ENCODE data around the gene FNBP1. TPM values are rescaled to one million over a fixed set of nuclear protein-coding genes. Genes with fewer than 3 reads are reported as not detected.
A peak's percentile ranks its signal among the peaks of the same experiment; 100 is the strongest.

The FNBP1 gene
- total and polyA plus RNA-seq, 2 experiments from 2014 or later: 19.5 to 21.0 TPM

DNA sequence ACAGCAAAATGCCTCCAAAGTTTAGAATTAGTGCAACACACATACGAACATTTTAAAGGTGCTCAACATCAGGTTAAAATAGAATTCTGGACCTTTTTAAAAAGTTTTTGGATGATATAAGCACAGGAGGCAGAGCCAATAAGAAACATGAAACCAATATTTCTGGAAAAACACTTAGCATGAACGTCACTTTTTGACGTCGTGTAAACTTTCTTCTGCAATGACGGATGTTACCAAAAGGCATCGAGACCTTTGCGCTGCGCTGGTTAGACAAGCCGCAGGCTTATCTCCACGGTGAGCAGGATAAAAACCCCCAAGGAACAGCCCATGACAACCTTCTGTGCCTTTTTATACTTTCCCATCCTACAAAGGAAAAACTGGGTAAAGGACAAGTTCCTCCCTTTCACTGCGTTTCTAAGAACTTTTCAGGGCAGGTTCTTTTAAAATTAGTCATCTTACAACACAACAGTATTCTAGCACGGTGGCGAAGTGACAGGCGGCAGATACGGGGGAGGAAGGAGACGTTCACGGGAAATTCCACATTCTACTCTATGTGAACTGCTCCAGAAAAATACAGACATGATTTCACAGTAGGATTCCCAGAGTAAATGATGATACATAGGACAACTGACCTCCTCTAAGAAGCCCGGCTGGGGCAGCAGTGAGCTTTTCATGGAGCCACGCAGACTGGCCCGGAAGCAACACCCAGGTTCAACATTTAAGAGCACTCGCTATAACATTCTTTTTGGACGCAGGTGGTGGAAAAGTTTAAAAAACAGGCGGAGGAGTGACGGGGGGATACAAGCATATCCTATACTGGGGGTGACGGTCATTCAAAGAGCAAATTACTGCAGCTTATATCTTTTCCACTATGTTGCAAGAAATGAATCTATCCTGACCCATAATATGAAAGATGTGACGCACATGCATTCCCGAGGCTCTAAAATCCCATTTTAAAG is 155.4 kb downstream of the FNBP1 start:
- peaks cover 33% of the 10 kb centered on the region for H3K4me1 ChIP-seq (ENCODE audit: insufficient read depth)
- 85% methylated on average over 27 of the region's 27 CpGs for WGBS (ENCODE audit: low lambda C conversion rate, missing lambda C conversion rate)
- H3K27ac ChIP-seq: no peak overlapping the region
- DNase-seq (ENCODE audit: low spot score): no peak
- H2AFZ ChIP-seq: no peak overlapping the region
- TF ChIP-seq EZH2 (IDR thresholded peaks at IDR 0.05; ENCODE audit: borderline replicate concordance) (no peak), EZH2phosphoT487 (IDR thresholded peaks at IDR 0.05; ENCODE audit: low read depth, severe bottlenecking, unreplicated experiment) (no peak), CTCF (IDR thresholded peaks at IDR 0.05; ENCODE audit: poor library complexity) (no peak)
- H3K36me3 ChIP-seq (replicated peaks; ENCODE audit: insufficient read depth, low read depth): no peaks in the 10 kb centered on the region
- H3K4me2 ChIP-seq: no peak overlapping the region
- H3K27me3 ChIP-seq: no peaks in the 10 kb centered on the region
- no peaks in the 10 kb centered on the region for H3K9me3 ChIP-seq (ENCODE audit: low read depth)
- no peaks in the 10 kb centered on the region for H3K79me2 ChIP-seq
- H3K9me2 ChIP-seq (replicated peaks; ENCODE audit: insufficient read depth): no peaks in the 10 kb centered on the region
- H3K4me3 ChIP-seq: no peak overlapping the region
- H4K20me1 ChIP-seq (ENCODE audit: insufficient read depth, poor library complexity, severe bottlenecking): no peaks in the 10 kb centered on the region

DNA sequence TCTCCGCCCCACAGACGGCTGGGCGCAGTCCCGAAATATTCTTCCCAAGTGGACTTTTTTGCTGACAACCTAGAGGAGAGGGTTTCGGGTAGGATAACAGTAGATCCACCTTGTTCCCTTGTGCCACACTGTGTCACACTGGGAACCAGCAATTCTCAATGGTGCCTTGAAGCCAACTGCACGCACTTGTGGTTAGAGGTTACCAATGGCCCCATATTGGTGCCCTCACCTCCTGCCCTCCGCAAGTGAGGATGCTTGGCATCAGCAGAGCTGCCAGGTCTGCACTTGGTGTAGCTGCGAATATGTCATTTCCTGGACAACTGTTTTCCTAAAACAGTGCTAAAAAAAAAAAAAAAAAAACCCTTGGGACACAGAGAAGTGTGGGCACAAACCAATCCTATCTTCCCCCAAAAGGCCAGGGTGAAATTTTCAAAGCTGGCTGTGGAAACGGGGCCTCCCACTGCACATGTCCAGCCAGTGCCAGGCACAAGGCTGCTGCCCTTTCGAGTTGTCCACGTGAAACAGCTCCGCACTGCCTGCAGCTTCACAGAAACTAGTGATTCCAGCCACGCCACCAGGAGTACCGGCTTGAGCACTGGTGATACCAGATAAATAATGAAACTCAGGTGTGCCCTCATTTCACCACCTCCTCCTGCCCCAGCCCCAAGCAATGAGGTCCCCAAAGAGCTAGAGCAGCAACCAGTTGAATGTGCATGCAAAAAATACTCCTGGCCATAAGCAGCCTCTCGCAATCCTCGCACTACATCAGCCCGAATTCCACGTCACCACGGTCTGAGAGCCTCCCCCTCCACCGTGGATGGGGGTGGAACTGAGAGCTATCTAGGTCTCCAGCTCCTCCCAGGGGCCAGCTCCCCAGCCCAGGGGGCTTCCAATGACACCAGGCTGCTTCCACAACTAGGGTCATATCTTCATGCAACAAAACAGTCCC is 156.5 kb downstream of the FNBP1 start:
- Histone ChIP-seq H3K4me3 (no peak overlapping the region), H3K36me3 (replicated peaks; ENCODE audit: insufficient read depth, low read depth) (no peaks in the 10 kb centered on the region), H3K27me3 (no peaks in the 10 kb centered on the region), H3K4me1 (ENCODE audit: insufficient read depth) (peaks cover 29% of the 10 kb centered on the region), H3K4me2 (peak overlapping the region; percentile 80), H4K20me1 (ENCODE audit: insufficient read depth, poor library complexity, severe bottlenecking) (no peaks in the 10 kb centered on the region), H3K9me2 (replicated peaks; ENCODE audit: insufficient read depth) (no peaks in the 10 kb centered on the region), H3K27ac (peak overlapping the region; percentile 85), H3K9me3 (ENCODE audit: low read depth) (no peaks in the 10 kb centered on the region), H2AFZ (peak overlapping the region; percentile 83), H3K79me2 (no peaks in the 10 kb centered on the region)
- no peak for DNase-seq (ENCODE audit: low spot score)
- WGBS (ENCODE audit: low lambda C conversion rate, missing lambda C conversion rate): 84% methylated on average over 20 of the region's 20 CpGs
- no peak for TF ChIP-seq EZH2 (IDR thresholded peaks at IDR 0.05; ENCODE audit: borderline replicate concordance)
- no peak for TF ChIP-seq EZH2phosphoT487 (IDR thresholded peaks at IDR 0.05; ENCODE audit: low read depth, severe bottlenecking, unreplicated experiment)
- TF ChIP-seq CTCF (IDR thresholded peaks at IDR 0.05; ENCODE audit: poor library complexity): no peak

DNA sequence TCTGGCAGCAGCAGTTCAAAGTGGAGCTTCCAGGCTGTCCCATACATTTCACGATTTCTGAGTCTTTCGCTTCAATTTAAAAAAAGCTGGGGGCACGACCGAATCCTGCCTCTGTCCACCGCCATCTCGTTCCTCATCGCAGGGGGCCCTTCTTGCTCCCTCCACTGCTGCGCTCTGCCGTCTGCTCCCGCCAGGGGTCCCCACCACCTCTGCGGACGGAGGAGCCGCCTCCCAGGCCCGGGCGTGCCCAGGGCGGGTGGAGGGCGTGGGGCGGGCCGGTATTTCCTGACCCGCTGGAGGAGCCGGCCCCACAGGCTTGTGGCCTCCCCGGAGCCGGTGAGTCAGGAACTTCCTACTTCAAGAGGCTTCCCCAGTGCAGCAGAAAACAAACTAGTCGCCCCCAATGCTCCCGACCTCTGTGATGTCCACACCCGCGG is 157.3 kb downstream of the FNBP1 start:
- Histone ChIP-seq H3K27ac (peak overlapping the region; percentile 85), H3K27me3 (no peaks in the 10 kb centered on the region), H3K4me1 (ENCODE audit: insufficient read depth) (peaks cover 25% of the 10 kb centered on the region), H3K9me2 (replicated peaks; ENCODE audit: insufficient read depth) (no peaks in the 10 kb centered on the region), H3K4me2 (peak overlapping the region; percentile 80), H3K79me2 (no peaks in the 10 kb centered on the region), H3K4me3 (no peak overlapping the region), H2AFZ (peak overlapping the region; percentile 83), H3K36me3 (replicated peaks; ENCODE audit: insufficient read depth, low read depth) (no peaks in the 10 kb centered on the region), H4K20me1 (ENCODE audit: insufficient read depth, poor library complexity, severe bottlenecking) (no peaks in the 10 kb centered on the region), H3K9me3 (ENCODE audit: low read depth) (no peaks in the 10 kb centered on the region)
- 3% methylated on average over 24 of the region's 27 CpGs for WGBS (ENCODE audit: low lambda C conversion rate, missing lambda C conversion rate)
- TF ChIP-seq EZH2 (IDR thresholded peaks at IDR 0.05; ENCODE audit: borderline replicate concordance) (no peak), CTCF (IDR thresholded peaks at IDR 0.05; ENCODE audit: poor library complexity) (peak; percentile 96)
- peak; percentile 95 for DNase-seq (ENCODE audit: low spot score)

Measured in hepatocyte (in vitro differentiated cells).